HEK293 (cell line): ENCODE measurements around the gene BMAL1.

Source experiments
- CTCF ChIA-PET: fragments of 350-600 bp; formaldehyde crosslinking; extraction: SDS; loops from one replicate; lab custom pipeline; 2021; ENCODE audit warnings: antibody characterized with exemption; lab: Yijun Ruan, JAX
- POLR2A ChIA-PET: fragments of 300-600 bp; formaldehyde crosslinking; extraction: SDS; loops from one replicate; lab custom pipeline; 2020; ENCODE audit warnings: antibody characterized with exemption, inconsistent platforms; lab: Yijun Ruan, JAX
- H3K27ac ChIP-seq: fragments of 200-500 bp; sonication (Bioruptor generic); 2 replicates; pipeline ENCODE4 v1.5.1; 2014; ENCODE audit warnings: low read depth, low read length, control low read depth, inconsistent platforms; ENCODE audit errors: extremely low read depth
- H3K36me3 ChIP-seq, 2 experiments: fragments of 200-500 bp in 1 of 2; sonication (Bioruptor generic) in 1 of 2; 1 replicate in 1 of 2; 2 replicates in 1 of 2; pipeline ENCODE4 v1.5.1; 2014 to 2017; ENCODE audit warnings: inconsistent platforms in 2 of 2, low read length in 2 of 2; ENCODE audit not compliant: control insufficient read depth in 2 of 2, insufficient read depth in 1 of 2
- H3K4me1 ChIP-seq: fragments of 200-500 bp; sonication (Bioruptor generic); 2 replicates; pipeline ENCODE4 v1.5.1; 2014; ENCODE audit warnings: mild to moderate bottlenecking, low read length, inconsistent platforms; ENCODE audit not compliant: control insufficient read depth, insufficient read depth
- H3K4me3 ChIP-seq: 2 replicates; pipeline ENCODE4 v1.5.1; 2011; ENCODE audit warnings: low read depth, mild to moderate bottlenecking, control low read depth, low read length, moderate library complexity
- H3K9me3 ChIP-seq: fragments of 200-500 bp; sonication (Bioruptor generic); 2 replicates; pipeline ENCODE4 v1.5.1; 2014; ENCODE audit warnings: low read depth, low read length, inconsistent platforms; ENCODE audit not compliant: control insufficient read depth, insufficient read depth
- GLI4 ChIP-seq: fragments of 450-650 bp; formaldehyde crosslinking; IDR thresholded peaks from 2 replicates; pipeline ENCODE4 v1.5.1; 2016; ENCODE audit warnings: missing biosample characterization, missing genetic modification characterization
- HOXC10 ChIP-seq: sonication (generic); formaldehyde crosslinking; IDR thresholded peaks from 2 replicates; pipeline ENCODE4 v1.8.1; 2023; ENCODE audit warnings: mild to moderate bottlenecking, missing genetic modification reagents
- IKZF3 ChIP-seq: fragments of 450-650 bp; IDR thresholded peaks from 2 replicates; pipeline ENCODE4 v1.5.0; 2018; ENCODE audit warnings: missing biosample characterization, mild to moderate bottlenecking, missing genetic modification characterization, moderate library complexity
- MYNN ChIP-seq: fragments of 450-650 bp; formaldehyde crosslinking; IDR thresholded peaks from 2 replicates; pipeline ENCODE4 v1.5.1; 2016; ENCODE audit warnings: missing biosample characterization, missing genetic modification characterization, borderline replicate concordance
- ZBTB11 ChIP-seq: fragments of 450-650 bp; formaldehyde crosslinking; conservative IDR thresholded peaks from 2 replicates; pipeline ENCODE4 v1.5.1; 2016; ENCODE audit warnings: low read depth, missing biosample characterization, missing genetic modification characterization
- ZBTB20 ChIP-seq: fragments of 450-650 bp; formaldehyde crosslinking; IDR thresholded peaks from 2 replicates; pipeline ENCODE4 v1.5.1; 2016; ENCODE audit warnings: missing biosample characterization, missing genetic modification characterization
- ZBTB21 ChIP-seq: fragments of 450-650 bp; formaldehyde crosslinking; IDR thresholded peaks from 2 replicates; pipeline ENCODE4 v1.5.1; 2017; ENCODE audit warnings: missing biosample characterization, missing genetic modification characterization
- ZFP3 ChIP-seq: fragments of 450-650 bp; formaldehyde crosslinking; IDR thresholded peaks from 2 replicates; pipeline ENCODE4 v1.5.1; 2016; ENCODE audit warnings: low read depth, missing biosample characterization, missing genetic modification characterization
- ZFP69B ChIP-seq: fragments of 450-650 bp; formaldehyde crosslinking; IDR thresholded peaks from 2 replicates; pipeline ENCODE4 v1.5.1; 2016; ENCODE audit warnings: missing biosample characterization, missing genetic modification characterization
- ZNF155 ChIP-seq: fragments of 450-650 bp; formaldehyde crosslinking; IDR thresholded peaks from 2 replicates; pipeline ENCODE4 v1.5.1; 2016; ENCODE audit warnings: missing biosample characterization, missing genetic modification characterization
- ZNF366 ChIP-seq: fragments of 450-650 bp; formaldehyde crosslinking; conservative IDR thresholded peaks from 2 replicates; pipeline ENCODE4 v1.5.1; 2016; ENCODE audit warnings: missing biosample characterization, missing genetic modification characterization
- ZNF510 ChIP-seq: fragments of 450-650 bp; formaldehyde crosslinking; IDR thresholded peaks from 2 replicates; pipeline ENCODE4 v1.5.1; 2018; ENCODE audit warnings: mild to moderate bottlenecking, missing genetic modification characterization, missing biosample characterization; ENCODE audit not compliant: insufficient replicate concordance
- ZNF558 ChIP-seq: fragments of 450-650 bp; formaldehyde crosslinking; IDR thresholded peaks from 2 replicates; pipeline ENCODE4 v1.5.1; 2016; ENCODE audit warnings: missing biosample characterization, missing genetic modification characterization
- ZNF629 ChIP-seq: fragments of 450-650 bp; formaldehyde crosslinking; IDR thresholded peaks from 2 replicates; pipeline ENCODE4 v1.5.1; 2017; ENCODE audit warnings: missing biosample characterization, missing genetic modification characterization
- ZNF792 ChIP-seq: fragments of 450-650 bp; formaldehyde crosslinking; IDR thresholded peaks from 2 replicates; pipeline ENCODE4 v1.5.1; 2016; ENCODE audit warnings: missing biosample characterization, missing genetic modification characterization
- ZSCAN18 ChIP-seq: fragments of 450-650 bp; formaldehyde crosslinking; IDR thresholded peaks from 2 replicates; pipeline ENCODE4 v1.5.1; 2016; ENCODE audit warnings: missing biosample characterization, missing genetic modification characterization
- ZSCAN23 ChIP-seq: fragments of 450-650 bp; formaldehyde crosslinking; IDR thresholded peaks from 2 replicates; pipeline ENCODE4 v1.5.1; 2016; ENCODE audit warnings: missing biosample characterization, missing genetic modification characterization
- ZSCAN30 ChIP-seq: fragments of 450-650 bp; IDR thresholded peaks from 2 replicates; pipeline ENCODE4 v1.5.1; 2018; ENCODE audit warnings: missing biosample characterization, mild to moderate bottlenecking, missing genetic modification characterization, moderate library complexity
- TF ChIP-seq, protein P1 (sequence below): fragments of 450-650 bp; formaldehyde crosslinking; IDR thresholded peaks from 2 replicates; pipeline ENCODE4 v1.5.1; 2017; ENCODE audit warnings: missing biosample characterization, missing genetic modification characterization
- TF ChIP-seq, protein P2 (sequence below): fragments of 450-650 bp; formaldehyde crosslinking; IDR thresholded peaks from 2 replicates; pipeline ENCODE4 v1.5.1; 2017; ENCODE audit warnings: missing biosample characterization, missing genetic modification characterization
- TF ChIP-seq, protein P3 (sequence below): fragments of 450-650 bp; formaldehyde crosslinking; IDR thresholded peaks from 2 replicates; pipeline ENCODE4 v1.5.1; 2017; ENCODE audit warnings: missing biosample characterization, missing genetic modification characterization
- TF ChIP-seq, protein P4 (sequence below): fragments of 450-650 bp; formaldehyde crosslinking; IDR thresholded peaks from 2 replicates; pipeline ENCODE4 v1.5.1; 2016; ENCODE audit warnings: missing biosample characterization, missing genetic modification characterization

Gene BMAL1

GRCh38 chr11:13368041-13368446, 90.5 kb downstream of the BMAL1 start (continued):
- TF ChIP-seq, protein P1, sequence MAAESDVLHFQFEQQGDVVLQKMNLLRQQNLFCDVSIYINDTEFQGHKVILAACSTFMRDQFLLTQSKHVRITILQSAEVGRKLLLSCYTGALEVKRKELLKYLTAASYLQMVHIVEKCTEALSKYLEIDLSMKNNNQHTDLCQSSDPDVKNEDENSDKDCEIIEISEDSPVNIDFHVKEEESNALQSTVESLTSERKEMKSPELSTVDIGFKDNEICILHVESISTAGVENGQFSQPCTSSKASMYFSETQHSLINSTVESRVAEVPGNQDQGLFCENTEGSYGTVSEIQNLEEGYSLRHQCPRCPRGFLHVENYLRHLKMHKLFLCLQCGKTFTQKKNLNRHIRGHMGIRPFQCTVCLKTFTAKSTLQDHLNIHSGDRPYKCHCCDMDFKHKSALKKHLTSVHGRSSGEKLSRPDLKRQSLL (tag by site-specific recombination): no peak
- TF ChIP-seq ZSCAN18: no peak
- TF ChIP-seq, protein P2, sequence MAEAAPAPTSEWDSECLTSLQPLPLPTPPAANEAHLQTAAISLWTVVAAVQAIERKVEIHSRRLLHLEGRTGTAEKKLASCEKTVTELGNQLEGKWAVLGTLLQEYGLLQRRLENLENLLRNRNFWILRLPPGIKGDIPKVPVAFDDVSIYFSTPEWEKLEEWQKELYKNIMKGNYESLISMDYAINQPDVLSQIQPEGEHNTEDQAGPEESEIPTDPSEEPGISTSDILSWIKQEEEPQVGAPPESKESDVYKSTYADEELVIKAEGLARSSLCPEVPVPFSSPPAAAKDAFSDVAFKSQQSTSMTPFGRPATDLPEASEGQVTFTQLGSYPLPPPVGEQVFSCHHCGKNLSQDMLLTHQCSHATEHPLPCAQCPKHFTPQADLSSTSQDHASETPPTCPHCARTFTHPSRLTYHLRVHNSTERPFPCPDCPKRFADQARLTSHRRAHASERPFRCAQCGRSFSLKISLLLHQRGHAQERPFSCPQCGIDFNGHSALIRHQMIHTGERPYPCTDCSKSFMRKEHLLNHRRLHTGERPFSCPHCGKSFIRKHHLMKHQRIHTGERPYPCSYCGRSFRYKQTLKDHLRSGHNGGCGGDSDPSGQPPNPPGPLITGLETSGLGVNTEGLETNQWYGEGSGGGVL (tag by site-specific recombination): no peak

DNA sequence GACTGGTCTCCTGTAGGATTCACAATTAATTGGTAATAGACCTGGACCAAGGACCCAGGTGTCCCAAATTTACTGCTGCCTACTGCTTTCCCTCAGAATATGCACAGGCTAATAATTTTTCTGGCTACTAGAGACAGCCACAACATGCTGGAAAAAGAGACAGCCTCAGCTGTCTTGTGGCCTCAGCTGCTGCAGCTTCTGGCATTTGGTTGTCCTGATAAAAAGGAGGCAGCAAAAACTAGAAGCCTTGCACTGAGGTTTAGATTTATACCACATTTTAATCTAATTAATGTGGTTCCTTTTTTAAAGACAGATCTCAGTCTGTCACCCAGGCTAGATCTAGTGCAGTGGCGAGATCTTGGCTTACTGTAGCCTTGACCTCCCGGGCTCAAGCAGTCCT, 95.6 kb downstream of the BMAL1 start:
- no peak for TF ChIP-seq ZBTB21 (tag by site-specific recombination)
- no peak for TF ChIP-seq ZFP3
- no peak for TF ChIP-seq ZNF792
- no peak for TF ChIP-seq ZBTB20 (tag by site-specific recombination)
- TF ChIP-seq, protein P3, sequence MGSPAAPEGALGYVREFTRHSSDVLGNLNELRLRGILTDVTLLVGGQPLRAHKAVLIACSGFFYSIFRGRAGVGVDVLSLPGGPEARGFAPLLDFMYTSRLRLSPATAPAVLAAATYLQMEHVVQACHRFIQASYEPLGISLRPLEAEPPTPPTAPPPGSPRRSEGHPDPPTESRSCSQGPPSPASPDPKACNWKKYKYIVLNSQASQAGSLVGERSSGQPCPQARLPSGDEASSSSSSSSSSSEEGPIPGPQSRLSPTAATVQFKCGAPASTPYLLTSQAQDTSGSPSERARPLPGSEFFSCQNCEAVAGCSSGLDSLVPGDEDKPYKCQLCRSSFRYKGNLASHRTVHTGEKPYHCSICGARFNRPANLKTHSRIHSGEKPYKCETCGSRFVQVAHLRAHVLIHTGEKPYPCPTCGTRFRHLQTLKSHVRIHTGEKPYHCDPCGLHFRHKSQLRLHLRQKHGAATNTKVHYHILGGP: no peak
- TF ChIP-seq ZNF558: no peak
- ChIA-PET POLR2A (no interaction called here), CTCF (interaction anchor here (1.1 to 1.5 kb wide), 3 partner anchors 11 to 19 kb away, joined by 4 to 8 read pairs (median 5); no protein-coding TSS in a partner anchor)
- Histone ChIP-seq H3K9me3 (no peaks in the 10 kb centered on the region), H3K36me3 (peaks cover 0 to 70% of the 10 kb centered on the region in 2 experiments; a peak in 1 of 3 replicates), H3K4me3 (no peak overlapping the region), H3K4me1 (no peaks in the 10 kb centered on the region), H3K27ac (no peak overlapping the region)

DNA sequence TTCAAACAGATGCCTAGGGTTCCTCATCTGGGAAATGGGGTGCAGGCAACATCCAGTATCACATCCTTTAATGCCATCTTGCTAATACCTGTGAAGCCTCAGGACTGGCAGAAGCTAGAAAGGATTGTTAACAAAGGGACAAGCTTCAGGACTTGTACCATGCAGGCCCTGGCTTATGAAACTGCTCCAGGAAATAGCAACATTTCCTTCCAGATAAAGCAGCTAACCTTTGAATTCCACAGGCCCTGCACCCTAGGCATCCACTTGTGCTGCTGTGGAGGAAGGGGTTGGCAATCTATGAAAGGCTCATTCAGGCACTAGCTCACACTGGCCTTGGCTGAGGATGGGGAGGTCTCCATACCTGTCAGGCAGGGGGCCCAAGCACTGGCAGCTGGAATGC, 98.2 kb downstream of the BMAL1 start:
- TF ChIP-seq IKZF3 (no peak), ZBTB11 (no peak), ZSCAN30 (tag by site-specific recombination) (no peak), MYNN (no peak), ZSCAN23 (tag by site-specific recombination) (no peak), ZNF155 (tag by site-specific recombination) (no peak), ZNF558 (no peak), ZNF366 (tag by site-specific recombination) (no peak), ZFP69B (no peak), GLI4 (tag by site-specific recombination) (no peak), ZNF510 (tag by site-specific recombination) (no peak), HOXC10 (CRISPR knock-in tag) (no peak), ZNF629 (no peak)
- TF ChIP-seq, protein P4, sequence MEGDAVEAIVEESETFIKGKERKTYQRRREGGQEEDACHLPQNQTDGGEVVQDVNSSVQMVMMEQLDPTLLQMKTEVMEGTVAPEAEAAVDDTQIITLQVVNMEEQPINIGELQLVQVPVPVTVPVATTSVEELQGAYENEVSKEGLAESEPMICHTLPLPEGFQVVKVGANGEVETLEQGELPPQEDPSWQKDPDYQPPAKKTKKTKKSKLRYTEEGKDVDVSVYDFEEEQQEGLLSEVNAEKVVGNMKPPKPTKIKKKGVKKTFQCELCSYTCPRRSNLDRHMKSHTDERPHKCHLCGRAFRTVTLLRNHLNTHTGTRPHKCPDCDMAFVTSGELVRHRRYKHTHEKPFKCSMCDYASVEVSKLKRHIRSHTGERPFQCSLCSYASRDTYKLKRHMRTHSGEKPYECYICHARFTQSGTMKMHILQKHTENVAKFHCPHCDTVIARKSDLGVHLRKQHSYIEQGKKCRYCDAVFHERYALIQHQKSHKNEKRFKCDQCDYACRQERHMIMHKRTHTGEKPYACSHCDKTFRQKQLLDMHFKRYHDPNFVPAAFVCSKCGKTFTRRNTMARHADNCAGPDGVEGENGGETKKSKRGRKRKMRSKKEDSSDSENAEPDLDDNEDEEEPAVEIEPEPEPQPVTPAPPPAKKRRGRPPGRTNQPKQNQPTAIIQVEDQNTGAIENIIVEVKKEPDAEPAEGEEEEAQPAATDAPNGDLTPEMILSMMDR (tag by site-specific recombination): no peak
- H3K9me3 ChIP-seq: no peaks in the 10 kb centered on the region
- POLR2A ChIA-PET: no interaction called here
- CTCF ChIA-PET: interaction anchor here (0.9 to 1.5 kb wide), 2 partner anchors 10 to 21 kb away, joined by 3 to 6 read pairs; no protein-coding TSS in a partner anchor
- H3K27ac ChIP-seq: no peak overlapping the region
- H3K4me3 ChIP-seq: no peak overlapping the region
- no peaks in the 10 kb centered on the region for H3K4me1 ChIP-seq
- H3K36me3 ChIP-seq: peaks cover 0 to 63% of the 10 kb centered on the region in 2 experiments; a peak in 1 of 3 replicates
